DMS114 treated with DMSO at 0.1 percent for 48 hours (cell line): ENCODE results near the gene SPR.
A peak's percentile ranks its signal among the peaks of the same experiment; 100 is the strongest.

Source experiments
- DNase-seq: peaks from one replicate; lab custom pipeline; 2025; ENCODE audit not compliant: unreplicated experiment; lab: John Stamatoyannopoulos, UW

Gene SPR

GRCh38 chr2:72887032-72887739, at the start of gene SPR:
Gene SPR (plus strand): TSS chr2:72887408. CDS start chr2:72887433, 25 bp downstream.
- peak; percentile 71 for DNase-seq

DNA sequence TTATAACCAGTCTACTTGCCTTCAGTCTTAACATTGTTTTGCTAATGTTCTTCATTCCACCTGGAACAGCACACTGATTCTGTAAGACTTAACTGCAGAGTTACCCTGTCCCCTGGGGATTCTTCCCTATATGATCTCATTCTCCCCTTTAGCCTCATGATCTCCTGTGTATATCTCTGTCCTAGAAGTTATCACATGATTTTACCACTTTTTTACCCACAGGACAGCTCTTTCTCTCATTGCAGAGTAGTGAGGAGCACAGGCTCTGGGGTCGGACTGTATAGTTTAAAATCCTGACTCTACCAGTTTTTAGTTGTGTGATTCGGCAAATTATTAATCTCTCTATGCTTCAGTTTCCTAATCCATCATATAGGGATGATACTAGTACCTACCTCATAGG, 47.1 kb upstream of the SPR start:
- no peak for DNase-seq

- DNase-seq: no peak
These were observed 45.6 kb upstream of the SPR start for GRCh38 chr2:72841462-72842125.

GRCh38 chr2:72843301-72843700, 43.9 kb upstream of the SPR start:
- no peak for DNase-seq

GRCh38 chr2:72846171-72847095, 40.8 kb upstream of the SPR start:
- no peak for DNase-seq

GRCh38 chr2:72847534-72848315, 39.5 kb upstream of the SPR start:
- DNase-seq: no peak

DNA sequence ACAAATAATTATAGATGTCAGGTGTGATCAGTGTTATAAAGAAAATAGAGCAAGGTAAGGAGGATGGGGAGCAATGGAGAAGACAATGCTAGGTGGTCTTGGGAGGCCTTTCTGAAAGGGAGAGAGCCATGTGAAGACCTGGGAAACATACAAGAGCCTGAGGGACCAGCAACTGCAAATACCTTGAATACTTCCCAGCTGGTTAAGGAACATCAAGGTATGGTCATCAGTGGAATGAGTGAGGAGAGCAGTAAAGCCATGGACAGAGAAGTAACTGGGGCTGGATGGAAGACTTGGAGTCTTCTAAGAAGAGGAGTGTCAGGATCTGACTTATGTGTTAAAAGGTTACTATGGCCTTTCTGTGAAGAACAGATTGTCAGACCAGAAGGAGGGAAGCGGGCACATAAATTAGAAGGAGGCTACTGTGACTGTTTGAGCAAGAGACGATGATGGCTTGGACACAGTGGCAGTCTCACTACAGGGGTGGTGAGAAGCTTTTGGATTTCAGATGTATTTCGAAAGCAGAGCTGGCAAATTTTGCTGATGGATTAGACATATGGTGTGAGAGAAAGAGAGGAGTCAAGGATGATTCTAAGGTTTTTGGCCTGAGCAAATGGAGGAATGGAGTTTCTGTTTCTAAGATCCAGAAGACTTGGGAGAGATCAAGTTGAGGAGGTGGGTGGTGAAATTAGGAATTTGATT, 38.6 kb upstream of the SPR start:
- DNase-seq: no peak

GRCh38 chr2:72849138-72849462, 38.1 kb upstream of the SPR start:
- DNase-seq: no peak

DNA sequence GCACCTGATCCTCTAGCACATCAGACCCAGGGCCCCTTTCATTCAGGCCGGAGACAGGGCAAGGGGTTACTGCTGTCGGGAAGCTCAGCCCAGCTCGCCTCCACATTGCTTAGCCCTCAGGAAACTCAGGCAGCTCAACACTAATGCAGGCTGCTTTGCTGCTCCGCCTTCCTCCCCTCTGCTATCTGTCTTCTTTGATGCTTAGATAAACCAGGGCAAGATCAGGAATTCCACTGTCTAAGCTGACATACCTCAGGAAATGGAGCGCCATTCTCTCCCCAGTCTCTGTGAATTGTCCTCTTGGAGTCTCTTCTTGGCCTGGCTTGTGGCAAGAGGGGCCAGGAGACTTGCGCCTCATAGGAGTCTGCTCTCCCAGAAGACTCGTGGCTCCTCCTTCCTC, 35.9 kb upstream of the SPR start:
- DNase-seq: no peak

- DNase-seq: peak; percentile 55
These were observed 27.4 kb upstream of the SPR start for GRCh38 chr2:72859831-72860262.

- DNase-seq: peak; percentile 86
These were observed 24.8 kb upstream of the SPR start for GRCh38 chr2:72862239-72862988.

DNA sequence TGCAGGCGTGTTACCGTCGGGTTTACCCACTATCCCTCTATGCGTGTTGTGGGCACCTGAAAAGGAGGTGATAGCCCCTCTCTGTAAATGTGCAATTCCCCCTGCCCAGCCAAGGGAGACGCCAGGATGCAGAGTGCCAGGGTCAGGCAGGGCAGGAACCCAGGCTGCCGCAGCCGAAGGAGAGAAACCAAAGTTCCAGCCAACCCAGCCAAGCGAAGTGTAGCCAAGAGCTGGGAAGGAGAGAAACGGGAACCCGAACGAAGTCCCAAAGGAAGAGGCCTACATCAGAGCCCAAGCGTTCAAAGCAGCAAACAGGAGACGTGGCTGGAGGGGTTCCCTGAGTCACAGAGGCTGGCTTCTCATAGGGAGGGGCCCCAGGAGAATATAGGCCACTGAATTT, 24.2 kb upstream of the SPR start:
- no peak for DNase-seq

DNA sequence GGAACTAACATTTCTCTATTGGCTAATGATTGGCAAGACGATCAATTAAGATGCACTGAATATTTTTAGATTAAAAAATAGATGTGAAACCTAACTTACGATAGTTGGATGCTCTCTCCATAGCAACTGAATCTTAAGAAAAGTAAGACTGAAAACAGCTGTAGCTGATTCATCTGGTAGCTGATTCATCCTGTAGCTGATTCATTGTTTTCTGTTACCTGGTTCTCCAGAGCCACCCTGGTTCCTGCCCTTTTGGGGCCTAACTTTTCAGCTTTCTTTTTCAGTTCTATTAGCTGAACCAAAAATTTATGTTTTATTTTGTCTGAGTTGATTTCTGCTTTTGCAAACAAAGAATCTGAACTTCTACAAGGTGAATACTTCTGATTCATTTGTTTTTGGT, 22.7 kb upstream of the SPR start:
- DNase-seq: no peak

DNA sequence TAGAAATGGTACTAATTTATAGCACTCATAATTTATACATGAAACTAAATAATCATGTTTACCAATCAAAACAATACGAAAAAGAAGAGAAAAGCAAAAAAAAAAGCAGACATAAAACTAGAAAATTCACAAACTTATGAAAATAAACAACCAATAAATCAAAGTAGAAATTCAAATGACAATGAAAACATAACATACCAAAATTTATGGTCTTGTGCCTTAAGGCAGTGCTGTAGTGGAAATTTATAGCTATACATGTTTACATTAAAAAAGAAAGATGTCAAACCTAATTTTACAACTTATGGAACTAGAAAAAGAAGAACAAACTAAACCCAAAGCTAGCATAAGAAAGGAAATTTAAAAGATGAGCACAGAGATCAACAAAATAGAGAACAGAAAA, 16.1 kb upstream of the SPR start:
- no peak for DNase-seq

DNA sequence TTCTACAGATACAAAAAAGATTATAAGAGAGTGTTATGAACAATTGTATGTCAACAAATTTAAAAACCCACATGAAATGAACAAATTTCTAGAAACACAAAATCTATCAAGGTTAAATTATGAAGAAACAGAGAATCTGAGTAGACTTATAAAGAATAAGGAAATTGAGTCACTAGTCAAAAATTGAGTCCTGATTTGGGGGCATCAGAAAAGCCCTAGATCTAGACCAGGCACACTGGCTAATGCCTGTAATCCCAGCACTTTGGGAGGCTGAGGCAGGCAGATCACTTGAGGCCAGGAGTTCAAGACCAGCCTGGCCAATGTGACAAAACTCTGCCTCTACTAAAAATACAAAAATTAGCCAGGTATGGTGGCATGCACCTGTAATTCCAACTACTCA, 15.3 kb upstream of the SPR start:
- no peak for DNase-seq

DNA sequence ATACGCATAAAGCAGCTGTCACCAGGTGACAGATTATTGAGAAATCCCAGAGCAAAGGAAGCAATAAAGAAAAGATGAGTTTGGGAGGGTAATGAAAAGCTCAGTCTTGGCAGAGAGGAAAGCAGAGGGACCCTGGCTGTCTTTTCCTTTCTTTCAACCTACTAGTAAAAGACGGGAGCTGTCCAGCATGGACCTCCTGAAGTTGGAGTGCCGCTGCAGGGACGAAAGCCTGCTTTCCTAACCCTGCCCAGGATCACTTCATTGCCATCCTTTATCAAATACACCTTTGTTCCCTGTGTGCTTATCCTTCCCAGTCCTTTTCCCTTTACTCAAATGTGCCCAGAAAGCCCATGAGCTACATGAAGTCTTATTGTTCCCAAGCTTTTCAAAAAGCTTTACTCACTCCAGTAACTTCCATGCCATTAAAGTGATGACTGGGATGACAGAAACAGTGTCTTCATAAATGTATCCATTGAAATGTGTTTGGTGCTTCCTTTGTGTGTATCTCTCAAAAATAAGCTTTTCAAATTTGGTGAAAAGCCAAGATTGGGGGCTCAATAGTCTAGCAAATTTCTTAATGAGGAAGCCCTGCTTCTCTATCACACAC, 3.7 kb upstream of the SPR start:
- no peak for DNase-seq

- DNase-seq: peak; percentile 54
These were observed 640 bp upstream of the SPR start for GRCh38 chr2:72886505-72887031.

GRCh38 chr2:72887740-72888437, 681 bp downstream of the SPR start:
- peak; percentile 88 for DNase-seq
